ENCODE results near the gene CD5L. TPM values are rescaled to one million over a fixed set of nuclear protein-coding genes. Genes with fewer than 3 reads are reported as not detected.

CD5L gene
- polyA plus RNA-seq, 1 donor (not counting 4 experiments of a cell fraction or from before 2014, with no cell fraction given): not detected

GRCh38 chr1:157806431-157807149 is 35.0 kb downstream of the CD5L start:
- dilution Hi-C loops (cut with MboI; ENCODE audit: extremely low pct_ligation_motif_present, low sequenced_read_pairs): no loop called here
- Histone ChIP-seq H4K20me1 (ENCODE audit: control insufficient read depth, extremely low read depth, insufficient read depth, low read length) (no peaks in the 10 kb centered on the region), H3K36me3 (ENCODE audit: control insufficient read depth in 2 of 2, extremely low read depth in 1 of 2, insufficient read depth in 2 of 2, low read length in 2 of 2) (no peaks in the 10 kb centered on the region), H3K4me3 (ENCODE audit: control insufficient read depth in 2 of 3, extremely low read depth in 1 of 3, insufficient read depth in 2 of 3, low read depth in 1 of 3, low read length in 3 of 3) (no peak overlapping the region), H2AFZ (ENCODE audit: control insufficient read depth, low read length) (no peak overlapping the region), H3K27ac (ENCODE audit: control insufficient read depth, insufficient read depth, low read length) (no peak overlapping the region), H3K79me2 (ENCODE audit: control insufficient read depth, insufficient read depth, low read length) (no peaks in the 10 kb centered on the region), H3K9me1 (ENCODE audit: control insufficient read depth, extremely low read depth, insufficient read depth, low read length) (no peaks in the 10 kb centered on the region), H3K9ac (ENCODE audit: control insufficient read depth, extremely low read depth, insufficient read depth, low read length) (no peak overlapping the region), H3K27me3 (ENCODE audit: control insufficient read depth, extremely low read depth, insufficient read depth, low read length) (no peaks in the 10 kb centered on the region), H3K4me1 (ENCODE audit: control insufficient read depth, extremely low read depth, insufficient read depth, low read length) (no peaks in the 10 kb centered on the region), H3K9me3 (ENCODE audit: control insufficient read depth, low read depth, low read length) (no peaks in the 10 kb centered on the region), H3K4me2 (ENCODE audit: control insufficient read depth, extremely low read depth, insufficient read depth, low read depth, low read length) (no peak overlapping the region)
- FAIRE-seq (no peak), DNase-seq (ENCODE audit: low read depth, low spot score) (no peak)
- no peak for TF ChIP-seq CTCF (optimal IDR thresholded peaks at IDR 0.05 in 1 of 3, IDR thresholded peaks at IDR 0.05 in 1 of 3, conservative IDR thresholded peaks at IDR 0.05 in 1 of 3; ENCODE audit: extremely low read depth in 1 of 3, insufficient read depth in 2 of 3, low read length in 3 of 3)
- TF ChIP-seq EZH2 (IDR thresholded peaks at IDR 0.05; ENCODE audit: low read length): no peak

GRCh38 chr1:157803851-157804250 is 37.8 kb downstream of the CD5L start:
- dilution Hi-C loops (cut with MboI; ENCODE audit: extremely low pct_ligation_motif_present, low sequenced_read_pairs): no loop called here
- DNase-seq (ENCODE audit: low read depth, low spot score) (no peak), FAIRE-seq (no peak)
- no peaks in the 10 kb centered on the region for H3K27me3 ChIP-seq (ENCODE audit: control insufficient read depth, extremely low read depth, insufficient read depth, low read length)
- H3K9me1 ChIP-seq (ENCODE audit: control insufficient read depth, extremely low read depth, insufficient read depth, low read length): no peaks in the 10 kb centered on the region
- H3K9ac ChIP-seq (ENCODE audit: control insufficient read depth, extremely low read depth, insufficient read depth, low read length): no peak overlapping the region
- H3K36me3 ChIP-seq (ENCODE audit: control insufficient read depth in 2 of 2, extremely low read depth in 1 of 2, insufficient read depth in 2 of 2, low read length in 2 of 2): no peaks in the 10 kb centered on the region
- no peaks in the 10 kb centered on the region for H3K4me1 ChIP-seq (ENCODE audit: control insufficient read depth, extremely low read depth, insufficient read depth, low read length)
- no peaks in the 10 kb centered on the region for H3K79me2 ChIP-seq (ENCODE audit: control insufficient read depth, insufficient read depth, low read length)
- H3K9me3 ChIP-seq (ENCODE audit: control insufficient read depth, low read depth, low read length): no peaks in the 10 kb centered on the region
- no peak for TF ChIP-seq CTCF (optimal IDR thresholded peaks at IDR 0.05 in 1 of 3, IDR thresholded peaks at IDR 0.05 in 1 of 3, conservative IDR thresholded peaks at IDR 0.05 in 1 of 3; ENCODE audit: extremely low read depth in 1 of 3, insufficient read depth in 2 of 3, low read length in 3 of 3)
- no peak for TF ChIP-seq EZH2 (IDR thresholded peaks at IDR 0.05; ENCODE audit: low read length)
- no peak overlapping the region for H3K27ac ChIP-seq (ENCODE audit: control insufficient read depth, insufficient read depth, low read length)
- H2AFZ ChIP-seq (ENCODE audit: control insufficient read depth, low read length): no peak overlapping the region
- H3K4me3 ChIP-seq (ENCODE audit: control insufficient read depth in 2 of 3, extremely low read depth in 1 of 3, insufficient read depth in 2 of 3, low read depth in 1 of 3, low read length in 3 of 3): no peak overlapping the region
- no peak overlapping the region for H3K4me2 ChIP-seq (ENCODE audit: control insufficient read depth, extremely low read depth, insufficient read depth, low read depth, low read length)
- H4K20me1 ChIP-seq (ENCODE audit: control insufficient read depth, extremely low read depth, insufficient read depth, low read length): no peaks in the 10 kb centered on the region

Data from keratinocyte (primary cell).